Measurements from ENCODE around the gene NCAN. TPM values are rescaled to one million over a fixed set of nuclear protein-coding genes. Genes with fewer than 3 reads are reported as not detected.

Gene NCAN
- total RNA-seq, 1 donor from 2014 or later, result 0.02 TPM

DNA sequence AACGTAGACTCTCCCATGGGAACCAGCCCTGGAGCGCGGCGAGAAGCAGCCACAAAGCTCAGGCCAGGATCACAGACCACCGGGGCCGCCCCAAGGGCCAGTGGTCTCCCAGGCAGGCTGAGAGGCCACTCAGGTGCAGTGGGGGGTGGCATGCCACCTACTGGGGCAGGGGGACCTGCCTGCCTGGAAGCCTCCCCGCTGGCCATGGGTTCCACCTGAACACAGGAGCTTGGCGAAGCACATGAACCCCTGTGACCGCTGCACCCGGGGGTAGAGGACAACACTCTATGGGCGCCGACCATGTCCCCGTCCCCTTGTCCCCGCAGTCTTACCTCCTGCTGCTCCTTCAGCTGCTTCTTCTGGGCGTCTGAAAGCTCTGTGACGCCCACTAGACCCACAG lies 68.1 kb downstream of the NCAN start:
- H3K4me1 Mint-ChIP-seq, result no peaks in the 10 kb centered on the region
- no peak overlapping the region for H3K27ac Mint-ChIP-seq
- no peaks in the 10 kb centered on the region for H3K27me3 Mint-ChIP-seq (ENCODE audit: low read depth)
- no peak overlapping the region for H3K4me3 Mint-ChIP-seq
- H3K36me3 Mint-ChIP-seq, result peaks cover 24% of the 10 kb centered on the region
- TF ChIP-seq, protein P1, sequence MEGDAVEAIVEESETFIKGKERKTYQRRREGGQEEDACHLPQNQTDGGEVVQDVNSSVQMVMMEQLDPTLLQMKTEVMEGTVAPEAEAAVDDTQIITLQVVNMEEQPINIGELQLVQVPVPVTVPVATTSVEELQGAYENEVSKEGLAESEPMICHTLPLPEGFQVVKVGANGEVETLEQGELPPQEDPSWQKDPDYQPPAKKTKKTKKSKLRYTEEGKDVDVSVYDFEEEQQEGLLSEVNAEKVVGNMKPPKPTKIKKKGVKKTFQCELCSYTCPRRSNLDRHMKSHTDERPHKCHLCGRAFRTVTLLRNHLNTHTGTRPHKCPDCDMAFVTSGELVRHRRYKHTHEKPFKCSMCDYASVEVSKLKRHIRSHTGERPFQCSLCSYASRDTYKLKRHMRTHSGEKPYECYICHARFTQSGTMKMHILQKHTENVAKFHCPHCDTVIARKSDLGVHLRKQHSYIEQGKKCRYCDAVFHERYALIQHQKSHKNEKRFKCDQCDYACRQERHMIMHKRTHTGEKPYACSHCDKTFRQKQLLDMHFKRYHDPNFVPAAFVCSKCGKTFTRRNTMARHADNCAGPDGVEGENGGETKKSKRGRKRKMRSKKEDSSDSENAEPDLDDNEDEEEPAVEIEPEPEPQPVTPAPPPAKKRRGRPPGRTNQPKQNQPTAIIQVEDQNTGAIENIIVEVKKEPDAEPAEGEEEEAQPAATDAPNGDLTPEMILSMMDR (IDR thresholded peaks at IDR 0.05; ENCODE audit: unreplicated experiment), result no peak
- no peak for DNase-seq (ENCODE audit: low spot score in 2 of 2, unreplicated experiment in 2 of 2)
- H3K9me3 Mint-ChIP-seq, result peaks cover 7% of the 10 kb centered on the region

DNA sequence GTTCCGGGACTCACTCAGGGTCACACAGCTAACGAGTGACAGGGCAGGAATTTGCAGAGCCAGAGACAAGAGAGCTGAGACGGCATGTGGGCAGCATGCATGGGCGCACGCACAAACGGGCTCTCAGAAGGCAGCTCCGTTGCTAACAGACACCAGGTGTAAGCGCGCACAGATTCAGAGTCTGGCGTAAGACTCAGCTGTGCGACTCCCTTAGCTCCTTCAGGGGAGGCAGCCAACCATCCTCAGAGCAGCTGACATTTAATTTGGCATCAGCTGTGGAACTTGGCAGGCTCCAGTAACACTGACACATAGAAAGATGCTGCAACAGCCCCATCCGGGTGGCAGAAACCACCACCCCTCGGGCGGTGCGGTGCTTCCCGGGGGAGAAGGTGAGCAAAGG lies 68.8 kb downstream of the NCAN start:
- Mint-ChIP-seq H3K27me3 (ENCODE audit: low read depth) (no peaks in the 10 kb centered on the region), H3K27ac (no peak overlapping the region)

DNA sequence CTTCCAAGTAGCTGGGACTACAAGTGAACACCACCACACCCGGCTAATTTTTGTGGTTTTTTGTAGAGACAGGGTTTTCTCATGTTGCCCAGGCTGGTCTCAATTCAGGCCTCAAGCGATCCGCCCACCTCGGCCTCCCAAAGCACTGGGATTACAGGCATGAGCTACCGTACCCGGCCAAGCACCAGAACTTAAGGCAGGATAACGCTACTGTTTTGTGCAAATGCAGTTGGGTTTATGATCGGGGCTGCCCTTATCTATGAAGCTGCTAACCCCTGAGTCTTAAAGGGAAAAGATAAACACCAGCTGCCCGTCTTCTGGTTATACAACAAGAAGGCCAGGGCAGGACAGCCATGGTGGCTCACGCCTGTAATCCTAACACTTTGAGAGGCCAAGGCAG lies 73.9 kb downstream of the NCAN start:
- peaks cover 7% of the 10 kb centered on the region for H3K9me3 Mint-ChIP-seq
- H3K4me1 Mint-ChIP-seq, result no peaks in the 10 kb centered on the region
- H3K27ac Mint-ChIP-seq, result no peak overlapping the region
- TF ChIP-seq, protein P1 (IDR thresholded peaks at IDR 0.05; ENCODE audit: unreplicated experiment), result no peak
- H3K4me3 Mint-ChIP-seq, result no peak overlapping the region
- no peaks in the 10 kb centered on the region for H3K27me3 Mint-ChIP-seq (ENCODE audit: low read depth)
- no peak for DNase-seq (ENCODE audit: low spot score in 2 of 2, unreplicated experiment in 2 of 2)
- peaks cover 27% of the 10 kb centered on the region for H3K36me3 Mint-ChIP-seq

More for the DNA sequence above, 68.8 kb downstream of the NCAN start:
- Mint-ChIP-seq H3K4me3 (no peak overlapping the region), H3K4me1 (no peaks in the 10 kb centered on the region), H3K9me3 (peaks cover 7% of the 10 kb centered on the region), H3K36me3 (peaks cover 26% of the 10 kb centered on the region)
- TF ChIP-seq, protein P1 (IDR thresholded peaks at IDR 0.05; ENCODE audit: unreplicated experiment), result no peak
- DNase-seq (ENCODE audit: low spot score in 2 of 2, unreplicated experiment in 2 of 2), result no peak

DNA sequence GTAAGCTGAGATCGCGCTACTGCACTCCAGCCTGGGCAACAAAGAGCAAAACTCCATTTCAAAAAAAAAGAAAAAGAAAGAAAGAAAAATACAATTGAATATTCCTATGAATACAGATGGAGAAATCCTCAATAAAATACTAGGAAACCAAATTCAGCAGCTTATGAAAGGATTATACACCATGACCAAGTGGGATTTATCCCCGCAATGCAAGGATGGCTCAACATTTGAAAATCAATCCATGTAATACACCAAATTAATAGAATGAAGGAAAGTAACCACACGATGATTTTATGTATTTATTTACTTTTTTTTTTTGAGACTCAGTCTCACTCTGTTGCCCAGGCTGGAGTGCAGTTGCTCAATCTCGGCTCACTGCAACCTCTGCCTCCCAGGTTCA lies 80.8 kb downstream of the NCAN start:
- H3K4me1 Mint-ChIP-seq, result no peaks in the 10 kb centered on the region
- H3K9me3 Mint-ChIP-seq, result peaks cover 4% of the 10 kb centered on the region
- H3K36me3 Mint-ChIP-seq, result peaks cover 46% of the 10 kb centered on the region
- H3K27me3 Mint-ChIP-seq (ENCODE audit: low read depth), result no peaks in the 10 kb centered on the region
- DNase-seq (ENCODE audit: low spot score in 2 of 2, unreplicated experiment in 2 of 2), result no peak
- H3K4me3 Mint-ChIP-seq, result no peak overlapping the region
- H3K27ac Mint-ChIP-seq, result no peak overlapping the region
- TF ChIP-seq, protein P1 (IDR thresholded peaks at IDR 0.05; ENCODE audit: unreplicated experiment), result no peak

DNA sequence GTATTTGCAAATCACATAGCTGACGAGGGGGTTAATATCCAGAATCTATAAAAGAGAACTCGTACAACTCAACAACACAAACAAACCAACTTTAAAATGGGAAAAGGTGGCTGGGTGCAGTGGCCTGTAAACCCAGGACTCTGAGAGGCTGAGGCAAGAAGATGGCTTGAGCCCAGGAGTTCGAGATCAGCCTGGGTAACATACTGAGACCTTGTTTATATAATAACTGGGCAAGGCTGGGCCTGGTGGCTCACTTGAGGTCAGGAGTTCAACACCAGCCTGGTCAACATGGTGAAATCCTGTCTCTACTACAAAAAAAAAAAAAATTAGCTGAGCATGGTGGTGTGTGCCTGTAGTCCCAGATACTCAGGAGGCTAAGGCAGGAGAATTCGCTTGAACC lies 83.2 kb downstream of the NCAN start:
- TF ChIP-seq, protein P1 (IDR thresholded peaks at IDR 0.05; ENCODE audit: unreplicated experiment), result no peak
- H3K27ac Mint-ChIP-seq, result no peak overlapping the region
- no peak for DNase-seq (ENCODE audit: low spot score in 2 of 2, unreplicated experiment in 2 of 2)
- peaks cover 4% of the 10 kb centered on the region for H3K9me3 Mint-ChIP-seq
- H3K36me3 Mint-ChIP-seq, result peaks cover 48% of the 10 kb centered on the region
- H3K4me3 Mint-ChIP-seq, result no peak overlapping the region
- H3K27me3 Mint-ChIP-seq (ENCODE audit: low read depth), result no peaks in the 10 kb centered on the region
- no peaks in the 10 kb centered on the region for H3K4me1 Mint-ChIP-seq

All from mesothelial cell of epicardium (in vitro differentiated cells).